ENCODE data around the gene MAT2B. TPM values are rescaled to one million over a fixed set of nuclear protein-coding genes. Genes with fewer than 3 reads are reported as not detected.

Gene MAT2B
- total and polyA plus RNA-seq, 2 of the 8 experiments (the other 6 are each of a cell fraction or from before 2014, with no cell fraction given) = 33.9 to 65.2 TPM

DNA sequence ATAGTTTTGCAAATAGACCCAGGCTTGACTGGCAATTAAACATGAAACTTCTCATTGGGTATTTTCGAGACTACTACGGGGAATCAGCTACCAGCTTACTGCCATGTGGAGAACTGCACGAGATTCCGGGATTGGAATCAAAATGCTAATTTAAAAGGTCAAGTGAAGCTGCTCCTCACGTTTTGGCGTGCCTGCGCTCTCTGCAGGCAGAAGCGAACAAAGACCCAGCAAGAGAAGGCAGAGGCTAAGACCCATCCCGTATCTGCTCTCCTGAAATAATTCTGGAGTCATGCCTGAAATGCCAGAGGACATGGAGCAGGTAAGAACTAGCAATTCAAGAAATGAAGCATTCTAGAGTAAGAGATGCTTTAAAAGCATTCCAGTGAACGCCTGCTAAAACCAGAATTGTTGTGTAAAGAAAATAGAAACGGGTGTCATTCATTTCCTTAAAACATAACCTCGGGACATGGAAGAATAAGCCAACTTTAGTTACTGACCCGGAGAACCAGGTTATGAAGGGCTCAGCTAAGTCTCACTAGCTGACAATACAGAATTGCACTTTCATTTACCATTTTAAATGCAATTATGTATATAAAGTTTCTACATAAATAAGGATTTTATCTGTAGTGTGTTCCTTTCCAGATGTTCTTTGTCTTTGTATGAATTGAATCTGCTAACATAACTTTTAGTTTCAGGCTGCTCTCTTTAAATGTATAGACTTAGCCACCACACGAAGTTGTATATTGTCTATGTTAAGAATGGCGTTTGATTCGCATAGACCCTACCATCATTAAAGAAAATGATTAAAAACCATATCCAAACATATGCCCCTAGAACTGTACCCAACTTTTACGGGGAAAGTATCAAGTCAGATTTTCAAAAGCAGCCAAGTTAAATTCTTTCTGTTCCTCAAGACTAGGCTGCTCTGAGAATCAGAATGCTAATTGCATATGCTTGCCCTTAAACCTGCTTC is 2.0 kb upstream of the MAT2B start (continued):
- TF ChIP-seq POLR2A (IDR thresholded peaks at IDR 0.05; ENCODE audit: control extremely low read depth in 1 of 2, low read depth in 2 of 2, low read length in 2 of 2) (peak; percentile 95 to 99), MAFK (IDR thresholded peaks at IDR 0.05; ENCODE audit: low read depth, low read length) (no peak), POLR2AphosphoS5 (IDR thresholded peaks at IDR 0.05; ENCODE audit: low read depth, low read length) (peak; percentile 99), RFX5 (IDR thresholded peaks at IDR 0.05; ENCODE audit: borderline replicate concordance, low read depth, low read length) (no peak), SIX5 (IDR thresholded peaks at IDR 0.05; ENCODE audit: low read depth, low read length) (no peak), SIN3A (conservative IDR thresholded peaks at IDR 0.05 in 1 of 2, IDR thresholded peaks at IDR 0.05 in 1 of 2; ENCODE audit: low read depth in 1 of 2, low read length in 2 of 2) (peak; percentile 75 to 77; a peak in 2 of 4 replicates), RNF2 (IDR thresholded peaks at IDR 0.05; ENCODE audit: borderline replicate concordance, low read depth, low read length, missing control alignments, poor library complexity, severe bottlenecking) (no peak), TAF1 (IDR thresholded peaks at IDR 0.05; ENCODE audit: low read depth, low read length) (peak; percentile 99), EGR1 (IDR thresholded peaks at IDR 0.05; ENCODE audit: borderline replicate concordance, low read depth, low read length) (0 out of 2 replicates have a peak, but pooled peaks have one; percentile 18), BCL11A (IDR thresholded peaks at IDR 0.05; ENCODE audit: low read depth in 2 of 2, low read length in 2 of 2) (peak in 1 of 2 experiments; percentile 6), CBX5 (IDR thresholded peaks at IDR 0.05; ENCODE audit: low read depth, low read length) (no peak), CREB1 (IDR thresholded peaks at IDR 0.05) (peak; percentile 33; the same call in 1 of the 2 replicates)
- TF ChIP-seq, protein P1, sequence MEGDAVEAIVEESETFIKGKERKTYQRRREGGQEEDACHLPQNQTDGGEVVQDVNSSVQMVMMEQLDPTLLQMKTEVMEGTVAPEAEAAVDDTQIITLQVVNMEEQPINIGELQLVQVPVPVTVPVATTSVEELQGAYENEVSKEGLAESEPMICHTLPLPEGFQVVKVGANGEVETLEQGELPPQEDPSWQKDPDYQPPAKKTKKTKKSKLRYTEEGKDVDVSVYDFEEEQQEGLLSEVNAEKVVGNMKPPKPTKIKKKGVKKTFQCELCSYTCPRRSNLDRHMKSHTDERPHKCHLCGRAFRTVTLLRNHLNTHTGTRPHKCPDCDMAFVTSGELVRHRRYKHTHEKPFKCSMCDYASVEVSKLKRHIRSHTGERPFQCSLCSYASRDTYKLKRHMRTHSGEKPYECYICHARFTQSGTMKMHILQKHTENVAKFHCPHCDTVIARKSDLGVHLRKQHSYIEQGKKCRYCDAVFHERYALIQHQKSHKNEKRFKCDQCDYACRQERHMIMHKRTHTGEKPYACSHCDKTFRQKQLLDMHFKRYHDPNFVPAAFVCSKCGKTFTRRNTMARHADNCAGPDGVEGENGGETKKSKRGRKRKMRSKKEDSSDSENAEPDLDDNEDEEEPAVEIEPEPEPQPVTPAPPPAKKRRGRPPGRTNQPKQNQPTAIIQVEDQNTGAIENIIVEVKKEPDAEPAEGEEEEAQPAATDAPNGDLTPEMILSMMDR (IDR thresholded peaks at IDR 0.05; ENCODE audit: control extremely low read depth in 1 of 3, insufficient read depth in 1 of 3, low read depth in 1 of 3, low read length in 3 of 3) = peak; percentile 33 to 51 (median 48); a peak in 3 of 4 replicates
- TF ChIP-seq, protein P2, sequence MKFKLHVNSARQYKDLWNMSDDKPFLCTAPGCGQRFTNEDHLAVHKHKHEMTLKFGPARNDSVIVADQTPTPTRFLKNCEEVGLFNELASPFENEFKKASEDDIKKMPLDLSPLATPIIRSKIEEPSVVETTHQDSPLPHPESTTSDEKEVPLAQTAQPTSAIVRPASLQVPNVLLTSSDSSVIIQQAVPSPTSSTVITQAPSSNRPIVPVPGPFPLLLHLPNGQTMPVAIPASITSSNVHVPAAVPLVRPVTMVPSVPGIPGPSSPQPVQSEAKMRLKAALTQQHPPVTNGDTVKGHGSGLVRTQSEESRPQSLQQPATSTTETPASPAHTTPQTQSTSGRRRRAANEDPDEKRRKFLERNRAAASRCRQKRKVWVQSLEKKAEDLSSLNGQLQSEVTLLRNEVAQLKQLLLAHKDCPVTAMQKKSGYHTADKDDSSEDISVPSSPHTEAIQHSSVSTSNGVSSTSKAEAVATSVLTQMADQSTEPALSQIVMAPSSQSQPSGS (IDR thresholded peaks at IDR 0.05; ENCODE audit: low read length) = peak; percentile 24; the same call in 1 of the 2 replicates
